DMS 273 (cell line): ENCODE data around the gene CHRM1.
A peak's percentile ranks its signal among the peaks of the same experiment; 100 is the strongest.

Experiments
- DNase-seq: peaks from one replicate; lab custom pipeline; 2025; ENCODE audit not compliant: unreplicated experiment; lab: John Stamatoyannopoulos, UW

CHRM1 gene

DNA sequence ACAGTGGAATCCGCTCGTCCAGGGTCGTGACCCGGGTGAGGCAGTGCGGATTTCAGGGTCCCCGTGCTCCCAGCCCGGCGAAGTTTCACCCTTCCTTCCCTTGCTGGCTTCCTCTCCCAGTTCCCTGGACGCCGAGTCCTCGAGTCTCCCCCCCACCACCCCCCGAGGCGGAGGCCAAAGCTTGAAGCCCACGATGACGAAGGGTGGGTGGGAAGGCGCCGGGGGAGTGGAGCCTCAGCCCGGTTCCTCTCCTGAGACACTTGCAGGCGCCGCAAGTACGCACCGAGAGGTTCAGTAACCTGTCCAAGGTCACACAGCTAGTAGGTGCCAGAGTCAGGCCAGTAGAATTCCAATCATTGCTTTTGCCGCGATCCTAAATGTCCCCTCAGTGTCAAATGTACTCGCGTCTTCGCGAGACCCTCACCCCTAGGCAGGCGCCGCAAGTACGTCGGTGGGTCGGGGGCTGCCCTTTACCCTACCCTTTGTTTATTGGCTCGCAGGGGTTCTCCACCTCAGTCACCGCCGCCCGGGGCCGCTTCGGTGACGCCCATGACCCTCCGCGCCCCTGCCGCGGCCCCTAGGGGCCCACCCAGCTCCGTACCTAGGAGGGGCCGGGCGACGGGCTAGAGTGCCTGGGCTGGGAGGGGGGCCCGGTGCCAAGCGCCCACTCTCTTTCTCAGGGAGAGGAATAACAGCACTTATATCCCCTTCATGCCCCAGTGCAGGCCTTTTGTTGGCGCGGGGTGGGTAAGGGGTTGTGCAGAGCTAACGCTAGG is 5.7 kb upstream of the CHRM1 start:
- no peak for DNase-seq

DNA sequence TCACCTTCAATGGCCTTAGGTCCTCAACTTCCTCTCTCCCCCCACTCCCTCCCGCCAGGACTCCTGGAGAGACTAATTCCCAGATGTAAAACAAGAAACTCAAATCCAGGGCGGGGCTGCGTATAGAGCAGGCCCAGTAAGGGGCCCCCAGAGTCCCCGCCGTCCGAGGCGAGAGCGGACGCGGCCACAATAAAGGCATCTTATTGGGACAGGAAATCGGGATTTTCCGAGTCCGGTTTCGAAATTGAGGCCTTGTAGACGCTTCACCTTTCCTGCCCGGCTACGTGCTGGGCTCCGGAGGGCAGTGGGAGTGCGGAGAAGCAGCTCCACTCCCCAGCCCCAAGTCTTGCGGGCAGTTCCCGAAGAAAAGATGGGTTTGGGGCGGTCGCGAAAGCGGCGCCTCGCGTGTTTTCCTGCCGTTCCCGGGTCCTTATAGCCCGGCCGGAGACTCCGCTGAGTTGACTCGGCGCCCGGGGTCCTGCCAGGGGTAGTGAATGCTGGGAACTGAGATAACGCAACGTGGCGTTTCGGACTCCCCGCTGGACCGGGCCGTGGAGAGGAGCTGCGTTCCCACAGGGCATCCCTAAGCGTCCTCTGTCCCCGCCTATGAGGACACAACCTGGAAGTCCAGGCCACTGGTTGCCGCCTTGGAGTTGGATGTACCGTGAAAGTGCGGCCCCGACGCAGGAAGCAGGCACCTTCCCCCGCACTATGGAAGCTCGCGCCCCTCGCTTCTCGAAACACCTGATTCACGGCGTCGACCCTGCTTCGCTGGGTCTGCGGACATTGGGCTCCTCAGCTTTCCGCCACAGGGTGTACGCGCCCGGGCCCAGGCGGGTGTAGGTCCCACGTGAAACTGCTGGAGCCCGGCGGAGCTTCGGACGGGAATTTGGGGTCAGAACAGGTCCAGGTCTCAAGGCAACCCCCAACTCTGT is 4.8 kb upstream of the CHRM1 start:
- DNase-seq: no peak

DNA sequence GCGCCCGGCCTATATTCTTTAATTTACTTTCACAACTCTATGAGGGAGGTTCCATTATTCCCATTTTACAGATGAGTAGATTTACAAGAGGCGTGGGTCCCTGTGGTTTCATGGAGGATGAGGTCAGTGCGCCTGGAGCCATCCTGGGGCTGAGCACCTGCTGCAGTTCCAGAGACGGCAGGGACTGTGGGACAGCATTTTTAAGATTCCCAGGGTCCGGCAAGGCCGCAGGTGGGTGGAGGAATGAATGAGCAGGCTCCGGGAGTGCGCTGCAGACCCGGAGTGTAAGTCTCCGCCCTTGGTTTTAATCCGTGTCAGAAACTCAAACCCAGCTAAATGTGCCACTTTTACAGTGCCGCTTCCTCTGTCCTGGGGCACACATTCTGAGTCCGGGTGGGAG is 4.1 kb upstream of the CHRM1 start:
- DNase-seq: no peak

DNA sequence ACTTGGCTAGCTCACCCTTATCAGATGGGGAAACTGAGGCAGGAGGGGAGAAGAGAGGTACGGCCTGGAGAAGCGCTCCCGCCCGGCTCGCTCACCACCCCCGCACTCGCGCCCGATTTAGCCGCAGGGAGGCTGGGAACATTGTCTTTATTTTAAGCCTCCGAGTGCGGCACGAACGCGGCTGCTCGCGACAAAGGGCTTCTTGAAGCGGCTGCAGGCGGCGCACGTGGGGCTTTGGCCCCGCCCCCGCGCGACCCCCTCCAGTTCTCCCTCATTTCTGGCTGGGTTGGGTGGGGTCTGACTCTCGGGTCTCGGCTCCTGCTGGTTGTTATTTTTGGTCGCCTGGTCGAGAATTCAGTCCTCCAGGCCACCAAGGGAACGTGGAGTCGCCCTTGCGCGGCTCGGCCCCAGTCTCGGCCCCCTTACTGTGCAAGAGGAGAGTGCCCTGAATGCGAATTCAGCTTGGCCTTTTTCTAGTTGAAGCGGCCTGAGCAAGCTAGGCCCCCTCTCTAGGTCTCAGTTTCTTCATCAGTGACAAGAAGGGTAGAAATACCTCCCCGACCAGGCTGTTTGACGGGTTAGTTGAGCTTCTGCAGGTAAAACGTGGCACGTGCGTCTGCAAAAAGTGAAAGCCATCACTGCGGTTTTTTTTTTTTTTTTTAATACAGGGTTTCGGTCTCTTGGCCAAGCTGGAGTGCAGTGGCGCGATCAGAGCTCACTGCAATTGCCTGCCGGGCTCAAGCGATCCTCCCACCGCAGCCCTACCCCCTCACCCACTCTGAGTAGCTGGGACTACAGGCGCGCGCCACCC is 2.6 kb upstream of the CHRM1 start:
- DNase-seq: peak; percentile 40

DNA sequence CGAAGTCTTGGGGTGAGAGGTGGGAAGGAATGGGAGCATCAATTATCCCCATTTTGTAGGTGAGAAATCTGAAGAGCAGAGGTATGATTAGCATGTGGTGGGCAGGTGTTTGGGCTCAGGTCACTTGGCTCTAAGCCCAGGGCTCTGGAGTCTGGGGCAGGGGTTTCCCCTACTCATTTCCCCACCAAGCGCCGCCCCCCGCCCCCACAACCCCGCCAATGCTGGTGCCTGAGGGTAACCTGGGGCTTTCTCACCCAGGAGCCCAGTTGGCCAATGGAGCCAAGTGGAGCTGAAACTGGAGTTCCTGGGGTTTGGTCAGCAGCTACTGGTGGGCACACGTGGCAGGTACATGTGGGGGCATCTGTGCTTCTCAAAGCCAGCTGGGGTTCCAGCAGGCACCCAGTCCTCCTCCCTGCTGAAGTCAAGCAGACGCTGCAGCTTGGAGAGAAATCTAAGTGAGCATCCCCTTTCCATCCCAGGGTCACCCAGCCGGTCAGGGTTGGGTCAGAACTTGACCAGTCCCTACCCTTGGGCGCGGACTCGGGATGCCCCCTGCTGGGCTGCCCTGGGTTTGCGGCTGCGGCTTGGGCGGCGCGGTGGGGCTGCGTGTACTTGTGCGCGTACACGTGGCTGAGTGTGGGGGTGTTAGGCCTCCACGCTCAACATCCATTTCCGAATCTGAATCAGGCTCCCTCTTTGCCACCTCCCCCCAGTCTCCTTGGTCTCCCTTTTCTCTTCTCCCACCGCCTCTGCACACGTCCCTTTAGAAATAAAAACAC is 1.7 kb upstream of the CHRM1 start:
- peak; percentile 38 for DNase-seq

DNA sequence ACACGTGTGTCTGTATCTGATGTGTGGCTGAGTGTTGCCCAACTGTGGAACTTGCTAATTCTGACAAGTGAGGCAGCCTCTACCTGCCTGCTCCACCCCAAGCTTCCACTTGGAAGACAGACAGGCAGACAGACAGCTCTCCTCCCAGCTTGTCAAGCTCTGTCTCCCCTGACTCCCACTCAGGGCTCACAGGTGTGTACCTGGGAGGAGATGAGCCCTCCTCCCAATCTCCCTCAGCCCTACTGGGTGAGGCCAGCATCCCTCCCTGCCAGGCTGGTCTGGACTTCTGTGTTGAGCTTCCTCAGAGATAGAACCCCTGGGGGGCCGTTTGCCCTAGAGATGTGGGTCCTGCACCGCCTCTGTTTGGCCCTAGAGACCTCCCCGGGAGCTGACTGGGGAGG is 1.0 kb upstream of the CHRM1 start:
- no peak for DNase-seq

DNA sequence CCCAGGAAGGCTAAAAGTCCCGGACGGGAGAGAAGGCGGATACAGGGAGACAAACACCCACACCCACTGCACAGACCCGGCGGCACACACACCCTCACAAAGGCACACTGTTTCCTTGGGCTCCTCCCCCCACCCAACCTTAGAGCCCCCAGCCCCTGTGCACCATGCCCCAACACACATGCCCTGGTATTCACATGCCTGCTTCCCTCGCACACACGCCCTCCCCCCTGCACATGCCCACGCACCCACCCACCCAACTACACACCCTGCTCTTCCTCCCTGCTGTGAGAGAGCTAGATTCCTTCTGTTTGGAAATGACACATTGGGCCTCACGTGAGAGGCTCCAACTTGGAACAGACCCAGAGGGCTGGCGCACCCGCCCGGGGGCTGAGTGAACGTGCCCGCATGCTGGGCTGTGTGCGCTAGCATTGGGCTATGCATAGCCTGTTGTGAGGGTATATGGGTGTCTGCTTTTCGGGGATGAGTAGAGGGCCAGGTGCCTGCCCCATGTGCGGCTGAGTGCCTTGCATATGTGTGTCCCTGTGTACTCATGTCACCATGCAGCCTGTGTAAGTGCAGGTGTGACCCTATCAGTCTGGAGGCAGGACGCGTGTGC is 518 bp upstream of the CHRM1 start:
- DNase-seq: peak; percentile 77

DNA sequence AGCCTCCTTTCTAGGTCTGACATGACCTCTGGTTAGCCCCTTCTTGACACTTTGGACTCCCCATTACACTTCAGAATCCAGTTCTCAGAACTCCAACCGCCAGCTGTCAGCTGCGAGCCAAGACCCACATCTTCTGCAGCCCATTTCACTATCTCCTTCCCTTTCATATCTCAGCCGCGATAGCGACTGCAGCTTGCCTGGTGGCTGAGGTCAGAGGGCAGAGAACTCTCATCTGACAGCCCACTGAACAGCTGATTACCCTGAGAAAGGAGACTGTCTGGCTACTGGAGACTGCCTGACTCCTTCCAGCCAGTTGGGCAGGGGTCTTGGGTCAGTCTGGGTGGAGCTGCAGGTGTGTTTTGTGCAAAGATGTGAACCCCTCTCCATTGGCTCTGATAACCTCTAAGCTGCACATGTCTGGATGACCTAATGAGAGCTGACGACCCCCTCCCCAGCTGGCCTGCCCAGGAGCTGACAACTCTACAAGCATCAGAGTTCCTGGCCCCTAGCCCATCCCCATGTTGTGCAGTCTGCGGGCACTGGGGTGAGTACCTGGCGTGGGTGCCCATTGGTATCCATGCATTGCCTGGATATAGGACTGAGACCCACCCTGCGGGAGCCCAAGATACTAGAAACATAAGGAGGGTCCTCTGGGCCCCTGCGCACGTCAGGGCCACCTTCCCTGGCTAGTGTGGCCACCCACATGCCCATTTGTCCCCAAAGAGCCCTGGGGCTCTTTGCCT is 1.1 kb downstream of the CHRM1 start:
- no peak for DNase-seq

DNA sequence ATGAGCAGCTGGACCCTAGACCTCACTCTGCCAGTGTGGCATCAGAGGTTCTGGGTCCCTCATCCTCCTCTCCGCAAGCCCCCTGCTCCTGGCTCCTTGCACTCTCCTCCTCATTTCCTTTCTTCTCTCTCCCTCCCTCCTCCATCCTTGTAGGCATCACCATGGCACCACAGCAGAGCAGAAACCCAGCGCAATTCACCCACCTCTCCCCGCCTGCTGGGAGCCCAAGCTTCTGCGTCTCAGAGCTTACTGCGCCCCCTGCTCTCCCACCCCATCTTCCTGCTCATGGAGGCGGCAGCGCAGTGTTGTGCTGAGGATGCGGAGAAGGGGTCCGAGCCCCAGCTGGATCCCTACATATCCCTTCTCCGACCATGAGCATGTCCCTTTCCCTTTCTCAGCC is 1.7 kb downstream of the CHRM1 start:
- no peak for DNase-seq

DNA sequence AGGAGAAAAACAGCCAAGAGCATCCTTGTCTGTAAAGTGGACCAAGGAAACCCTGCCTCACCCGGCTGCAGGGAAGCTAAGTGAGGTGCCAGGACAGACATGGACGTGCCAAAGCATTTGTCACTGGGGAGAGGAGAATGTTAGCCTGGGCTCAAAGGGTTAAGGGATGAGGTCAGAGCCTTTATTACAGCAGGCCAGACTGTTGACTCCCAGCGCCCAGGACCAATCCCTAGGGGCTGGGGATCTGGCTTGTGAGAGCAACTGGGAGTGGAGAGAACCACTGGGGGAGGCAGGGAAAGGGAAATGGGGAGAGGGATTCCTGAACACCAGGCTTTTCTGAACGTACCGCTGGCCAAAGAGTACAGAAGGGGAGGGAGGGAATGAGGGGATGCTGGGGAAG is 2.6 kb downstream of the CHRM1 start:
- DNase-seq: peak; percentile 17

DNA sequence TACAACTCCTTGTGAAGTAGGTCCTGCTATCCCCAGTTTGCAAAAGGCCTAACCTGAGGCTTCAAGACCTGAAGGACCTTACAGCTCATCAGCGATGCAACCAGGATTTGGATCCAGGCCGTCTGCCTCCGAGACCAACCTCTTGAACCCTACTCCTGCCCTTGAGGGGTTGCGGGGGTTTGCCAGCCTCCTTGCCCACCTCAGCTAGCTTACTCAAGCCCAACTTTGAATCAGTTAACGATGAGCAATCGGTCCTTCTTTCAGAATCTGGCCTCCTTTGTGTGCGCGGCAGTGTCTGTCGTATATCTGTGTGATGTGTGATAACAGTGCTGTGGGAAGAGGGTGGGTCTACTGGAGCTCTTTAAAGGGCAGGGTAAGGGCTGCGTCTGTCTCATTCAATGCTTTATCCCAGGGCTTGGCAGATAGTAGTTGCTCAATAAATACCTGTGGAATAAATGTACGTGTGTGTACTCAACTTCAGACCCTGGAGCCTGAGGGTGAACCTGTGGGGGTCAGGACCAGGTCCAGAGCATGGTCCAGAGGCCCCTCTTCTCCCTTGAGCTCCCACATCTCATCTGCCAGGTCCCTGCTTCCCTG is 3.2 kb downstream of the CHRM1 start:
- no peak for DNase-seq

DNA sequence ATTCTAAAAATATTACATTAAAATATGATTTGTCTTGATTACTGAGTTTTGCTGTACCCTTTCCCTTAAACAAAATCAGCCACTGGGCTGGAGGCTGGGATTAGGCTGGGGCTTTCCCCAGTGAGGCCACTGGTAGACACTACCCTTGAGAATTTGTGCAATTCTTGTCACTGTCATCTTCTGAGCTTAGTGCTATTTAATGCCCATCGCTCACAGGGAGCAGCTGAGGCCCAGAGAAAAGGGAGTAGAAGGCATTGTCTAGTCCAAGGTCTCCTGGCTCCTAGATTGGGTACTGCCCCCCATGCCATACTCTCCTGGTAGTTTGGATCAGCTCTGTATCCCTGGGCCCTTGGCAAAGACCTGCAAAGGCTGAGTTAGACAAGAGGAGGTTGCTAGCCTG is 6.7 kb downstream of the CHRM1 start:
- no peak for DNase-seq

DNA sequence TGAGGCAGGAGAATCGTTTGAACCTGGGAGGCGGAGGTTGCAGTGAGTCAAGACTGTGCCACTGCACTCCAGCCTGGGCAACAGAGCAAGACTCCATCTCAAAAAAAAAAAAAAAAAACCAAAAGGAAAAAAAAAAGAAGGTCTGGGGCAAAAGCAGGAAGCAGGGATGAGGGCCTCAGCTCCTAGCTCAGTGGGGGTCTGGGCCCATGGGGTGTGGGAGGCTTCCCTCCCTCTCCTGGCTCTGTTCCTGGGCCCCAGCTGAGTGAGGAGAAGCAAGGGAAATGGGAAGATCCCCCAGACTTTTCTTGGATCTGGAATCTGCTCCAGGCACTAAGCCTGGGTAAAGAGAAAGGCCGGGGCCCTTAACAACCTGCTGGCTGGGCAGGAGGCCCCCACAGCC is 8.9 kb downstream of the CHRM1 start:
- DNase-seq: no peak

DNA sequence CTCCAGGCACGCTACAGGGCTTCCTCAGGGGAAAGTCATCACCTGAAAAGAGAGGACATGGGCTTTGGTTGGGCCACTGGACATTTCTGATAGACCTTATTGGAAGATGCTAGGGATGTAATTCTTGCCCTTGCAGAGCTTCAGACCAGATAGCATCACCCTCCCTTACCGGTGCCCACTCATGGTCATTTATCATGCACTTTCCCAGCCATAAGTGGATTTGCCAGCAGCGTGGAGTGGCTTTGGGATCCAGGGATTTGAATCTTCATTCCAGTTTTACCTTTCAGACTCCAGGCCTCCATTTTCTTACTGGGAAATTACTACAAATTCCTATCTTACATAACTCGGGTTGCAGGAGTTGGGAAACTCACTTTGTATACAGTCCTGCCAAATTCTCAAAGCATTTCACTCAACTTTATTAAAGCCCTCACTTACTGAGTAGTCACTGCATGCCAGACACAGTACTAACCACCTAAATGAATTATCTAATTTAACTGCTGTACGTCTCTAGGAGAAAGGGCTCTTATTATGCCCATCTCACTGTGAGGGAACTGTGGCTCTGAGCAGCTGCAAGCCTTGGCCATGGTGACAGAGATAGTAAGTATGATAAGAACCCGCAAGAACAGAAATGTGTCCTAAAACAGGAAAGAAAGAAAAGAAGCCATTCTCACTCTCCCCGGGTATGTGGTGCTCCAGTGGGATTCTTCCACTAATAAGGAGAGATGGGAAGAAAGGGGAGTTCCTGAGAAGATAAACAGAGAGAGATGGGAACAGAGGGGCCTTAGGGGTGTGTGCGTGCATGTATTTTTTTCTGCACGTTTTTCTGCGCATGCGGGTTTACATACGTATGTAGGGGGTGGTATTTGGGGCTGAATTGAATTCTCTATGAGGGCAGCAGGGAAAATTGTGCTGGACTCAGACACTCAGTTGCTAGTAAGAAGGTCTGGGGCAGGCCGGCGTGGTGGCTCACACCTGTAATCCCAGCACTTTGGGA is 9.7 kb downstream of the CHRM1 start:
- no peak for DNase-seq

DNA sequence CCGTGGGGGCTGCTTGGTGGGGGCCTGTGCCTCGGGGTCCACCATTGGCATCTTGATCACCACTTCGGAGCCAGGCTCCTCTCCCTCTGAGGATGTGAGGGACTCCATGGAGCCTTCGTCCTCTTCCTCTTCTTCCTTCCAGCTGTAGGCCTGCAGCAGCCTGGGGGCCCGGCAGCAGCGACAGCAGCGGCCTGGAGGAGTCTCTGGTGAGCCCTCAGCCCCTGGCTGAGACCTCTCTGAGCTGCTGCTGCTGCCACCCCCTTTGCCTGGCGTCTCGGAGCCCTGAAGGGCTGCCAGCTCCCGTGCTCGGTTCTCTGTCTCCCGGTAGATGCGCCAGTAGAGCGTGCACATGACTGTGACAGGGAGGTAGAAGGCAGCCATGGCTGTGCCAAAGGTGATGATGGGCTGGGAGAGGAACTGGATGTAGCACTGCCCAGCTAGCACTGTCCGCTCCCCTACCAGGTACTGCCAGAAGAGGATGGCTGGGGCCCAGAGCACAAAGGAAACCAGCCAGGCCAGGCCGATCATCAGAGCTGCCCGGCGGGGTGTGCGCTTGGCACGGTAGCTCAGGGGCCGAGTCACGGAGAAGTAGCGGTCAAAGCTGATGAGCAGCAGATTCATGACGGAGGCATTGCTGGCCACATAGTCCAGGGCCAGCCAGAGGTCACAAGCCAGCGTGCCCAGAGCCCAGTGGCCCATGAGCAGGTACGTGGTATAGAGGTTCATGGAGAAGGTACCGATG is 10.9 kb downstream of the CHRM1 start:
- DNase-seq: no peak

DNA sequence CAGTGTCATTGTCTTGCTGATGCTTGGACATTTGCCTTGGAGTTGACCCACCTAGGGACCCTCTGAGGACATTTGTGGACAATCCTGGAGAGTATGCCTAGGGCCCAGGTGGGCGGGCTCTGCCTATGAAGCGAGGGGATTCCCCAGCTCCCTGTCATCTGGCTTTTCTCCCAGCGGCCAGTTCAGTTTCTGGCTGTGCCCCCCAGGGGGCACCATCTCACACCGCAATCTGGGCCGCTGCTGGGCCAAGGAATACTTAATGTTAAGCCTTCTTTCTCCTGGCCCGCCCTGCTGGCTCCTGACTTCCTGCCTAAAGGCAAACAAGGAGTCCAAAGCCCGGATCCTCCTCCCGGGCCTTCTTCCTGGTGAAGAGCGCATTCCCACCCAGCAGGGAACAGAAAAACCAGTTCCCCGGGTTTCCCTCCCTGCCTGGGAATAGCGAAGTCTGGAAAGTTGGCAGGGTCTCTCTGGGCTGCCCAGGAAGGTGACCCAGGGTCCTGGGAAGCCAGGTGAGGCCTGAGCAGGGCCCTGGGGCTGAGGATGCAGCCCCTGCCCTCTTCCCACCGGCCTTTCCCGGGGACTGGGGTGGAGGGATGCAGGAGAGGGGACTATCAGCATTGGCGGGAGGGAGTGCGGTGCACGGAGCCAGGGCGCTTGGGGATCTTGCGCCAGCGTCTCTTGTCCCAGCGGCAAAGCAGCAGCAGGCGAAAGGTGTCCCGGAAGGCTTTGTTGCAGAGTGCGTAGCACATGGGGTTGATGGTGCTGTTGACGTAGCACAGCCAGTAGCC is 11.9 kb downstream of the CHRM1 start:
- peak; percentile 85 for DNase-seq
